ENCODE measurements around the gene RPS4Y1. TPM values are rescaled to one million over a fixed set of nuclear protein-coding genes. Genes with fewer than 3 reads are reported as not detected.
"Not testable (repeated sequence)": the region's sequence is repeated elsewhere in the genome, so short reads cannot be mapped to it uniquely, and the experiment has no call there.

Gene RPS4Y1
- 376 and 422 TPM in 2 replicates for total RNA-seq

GRCh38 chrY:2841471-2841893 lies at the start of gene RPS4Y1:
Gene RPS4Y1 (plus strand): TSS chrY:2841602. CDS start chrY:2841625, 23 bp downstream.
- POLR2A ChIA-PET = interaction anchor here (0.8 kb wide), 1 partner anchor 13 kb away, joined by 3 read pairs; no protein-coding TSS in a partner anchor
- peak within 1 kb of the TSS; percentile 94 for H3K4me3 Mint-ChIP-seq

GRCh38 chrY:2796977-2797523 lies 44.4 kb upstream of the RPS4Y1 start:
- Mint-ChIP-seq H3K27ac (no peak overlapping the region), H3K9me3 (no peaks in the 10 kb centered on the region), H3K4me1 (no peaks in the 10 kb centered on the region), H3K36me3 (ENCODE audit: low read depth) (no peaks in the 10 kb centered on the region), H3K4me3 (no peak overlapping the region), H3K27me3 (no peaks in the 10 kb centered on the region)
- intact Hi-C loops (cut with micrococcal nuclease) = no loop called here
- ATAC-seq (ENCODE audit: low read depth) (no peak), DNase-seq (no peak)
- TF ChIP-seq, protein P1, sequence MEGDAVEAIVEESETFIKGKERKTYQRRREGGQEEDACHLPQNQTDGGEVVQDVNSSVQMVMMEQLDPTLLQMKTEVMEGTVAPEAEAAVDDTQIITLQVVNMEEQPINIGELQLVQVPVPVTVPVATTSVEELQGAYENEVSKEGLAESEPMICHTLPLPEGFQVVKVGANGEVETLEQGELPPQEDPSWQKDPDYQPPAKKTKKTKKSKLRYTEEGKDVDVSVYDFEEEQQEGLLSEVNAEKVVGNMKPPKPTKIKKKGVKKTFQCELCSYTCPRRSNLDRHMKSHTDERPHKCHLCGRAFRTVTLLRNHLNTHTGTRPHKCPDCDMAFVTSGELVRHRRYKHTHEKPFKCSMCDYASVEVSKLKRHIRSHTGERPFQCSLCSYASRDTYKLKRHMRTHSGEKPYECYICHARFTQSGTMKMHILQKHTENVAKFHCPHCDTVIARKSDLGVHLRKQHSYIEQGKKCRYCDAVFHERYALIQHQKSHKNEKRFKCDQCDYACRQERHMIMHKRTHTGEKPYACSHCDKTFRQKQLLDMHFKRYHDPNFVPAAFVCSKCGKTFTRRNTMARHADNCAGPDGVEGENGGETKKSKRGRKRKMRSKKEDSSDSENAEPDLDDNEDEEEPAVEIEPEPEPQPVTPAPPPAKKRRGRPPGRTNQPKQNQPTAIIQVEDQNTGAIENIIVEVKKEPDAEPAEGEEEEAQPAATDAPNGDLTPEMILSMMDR (IDR thresholded peaks at IDR 0.05) = no peak
- ChIA-PET POLR2A (no interaction called here), CTCF (no interaction called here)

More at GRCh38 chrY:2841471-2841893, at the start of gene RPS4Y1:
- Mint-ChIP-seq H3K36me3 (ENCODE audit: low read depth) (peaks cover 47% of the 10 kb centered on the region), H3K9me3 (no peaks in the 10 kb centered on the region), H3K4me1 (peaks cover 39% of the 10 kb centered on the region), H3K27ac (peak within 1 kb of the TSS; percentile 92), H3K27me3 (no peaks in the 10 kb centered on the region)
- CTCF ChIA-PET = no interaction called here
- peak; percentile 80 for ATAC-seq (ENCODE audit: low read depth)
- intact Hi-C loops (cut with micrococcal nuclease) = loop anchor here (1.0 kb wide), 1 partner anchor 94 kb away; the partner anchor contains the start of gene ZFY
- DNase-seq = peak; percentile 40
- TF ChIP-seq, protein P1 (IDR thresholded peaks at IDR 0.05) = no peak

- POLR2A ChIA-PET = no interaction called here
These were observed 43.4 kb upstream of the RPS4Y1 start for GRCh38 chrY:2797991-2798390.

GRCh38 chrY:2800246-2800645 lies 41.2 kb upstream of the RPS4Y1 start:
- no peak for DNase-seq
- H3K27ac Mint-ChIP-seq = no peak overlapping the region
- no peaks in the 10 kb centered on the region for H3K9me3 Mint-ChIP-seq
- H3K4me1 Mint-ChIP-seq = no peaks in the 10 kb centered on the region
- ATAC-seq (ENCODE audit: low read depth) = no peak
- CTCF ChIA-PET = no interaction called here
- intact Hi-C loops (cut with micrococcal nuclease) = no loop called here
- no peak overlapping the region for H3K4me3 Mint-ChIP-seq
- peaks cover 6% of the 10 kb centered on the region for H3K27me3 Mint-ChIP-seq
- POLR2A ChIA-PET = no interaction called here
- TF ChIP-seq, protein P1 (IDR thresholded peaks at IDR 0.05) = no peak
- H3K36me3 Mint-ChIP-seq (ENCODE audit: low read depth) = no peaks in the 10 kb centered on the region

More at GRCh38 chrY:2797991-2798390, 43.4 kb upstream of the RPS4Y1 start:
- intact Hi-C loops (cut with micrococcal nuclease) = no loop called here
- no peaks in the 10 kb centered on the region for H3K36me3 Mint-ChIP-seq (ENCODE audit: low read depth)
- TF ChIP-seq, protein P1 (IDR thresholded peaks at IDR 0.05) = no peak
- no peak for ATAC-seq (ENCODE audit: low read depth)
- no peak for DNase-seq
- H3K27me3 Mint-ChIP-seq = no peaks in the 10 kb centered on the region
- H3K9me3 Mint-ChIP-seq = no peaks in the 10 kb centered on the region
- CTCF ChIA-PET = no interaction called here
- no peak overlapping the region for H3K4me3 Mint-ChIP-seq
- no peak overlapping the region for H3K27ac Mint-ChIP-seq
- no peaks in the 10 kb centered on the region for H3K4me1 Mint-ChIP-seq

GRCh38 chrY:2817146-2817896 lies 24.1 kb upstream of the RPS4Y1 start:
- H3K4me1 Mint-ChIP-seq; H3K4me3 Mint-ChIP-seq; CTCF ChIA-PET; POLR2A ChIA-PET; DNase-seq; H3K27ac Mint-ChIP-seq; H3K9me3 Mint-ChIP-seq; ATAC-seq (ENCODE audit: low read depth); H3K36me3 Mint-ChIP-seq (ENCODE audit: low read depth); intact Hi-C loops (cut with micrococcal nuclease): not testable (repeated sequence)
- peaks cover 18% of the 10 kb centered on the region for H3K27me3 Mint-ChIP-seq

All from activated B cell treated with CpG ODN at 0.5 μM for 24 hours (primary cell).